ENCODE results near the gene CUEDC1.

GRCh38 chr17:57991537-57991936 is 36.3 kb upstream of the CUEDC1 start:
- TF ChIP-seq CTCF (conservative IDR thresholded peaks at IDR 0.05 in 1 of 2, IDR thresholded peaks at IDR 0.05 in 1 of 2; ENCODE audit: extremely low read depth in 1 of 2, insufficient read depth in 1 of 2, low read depth in 1 of 2, low read length in 2 of 2) = no peak
- TF ChIP-seq EZH2 (IDR thresholded peaks at IDR 0.05; ENCODE audit: borderline replicate concordance, low read length) = no peak
